Activated effector memory CD4-positive, alpha-beta T cell treated with Interleukin-2 at 50 U/mL for 16 hours (primary cell): ENCODE data around the gene PRSS22.

Experiments
- DNase-seq: peaks from one replicate; pipeline ENCODE4 v3.0.0-alpha.2; 2020

Gene PRSS22

GRCh38 chr16:2857451-2858244 lies at the start of gene PRSS22:
PRSS22 (minus strand) TSS chr16:2858170; CDS start chr16:2858104, 66 bp downstream.
- DNase-seq = no peak

- DNase-seq = peak; percentile 18
Observed at GRCh38 chr16:2907084-2907753, 49.2 kb upstream of the PRSS22 start.

- DNase-seq = no peak
Observed at GRCh38 chr16:2905988-2906387, 48.0 kb upstream of the PRSS22 start.

GRCh38 chr16:2905241-2905987 lies 47.4 kb upstream of the PRSS22 start:
- peak; percentile 77 for DNase-seq

GRCh38 chr16:2904922-2905240 lies 46.9 kb upstream of the PRSS22 start:
- peak; percentile 15 for DNase-seq

- peak; percentile 67 for DNase-seq
Observed at GRCh38 chr16:2904100-2904921, 46.3 kb upstream of the PRSS22 start.

- DNase-seq = no peak
Observed at GRCh38 chr16:2902337-2903130, 44.6 kb upstream of the PRSS22 start.

- no peak for DNase-seq
Observed at GRCh38 chr16:2900526-2901075, 42.6 kb upstream of the PRSS22 start.

GRCh38 chr16:2899564-2900072 lies 41.6 kb upstream of the PRSS22 start:
- DNase-seq = no peak

- DNase-seq = no peak
Observed at GRCh38 chr16:2898831-2899563, 41.0 kb upstream of the PRSS22 start.

GRCh38 chr16:2897110-2897509 lies 39.1 kb upstream of the PRSS22 start:
- no peak for DNase-seq

GRCh38 chr16:2896480-2897010 lies 38.6 kb upstream of the PRSS22 start:
- DNase-seq = no peak

GRCh38 chr16:2895813-2896212 lies 37.8 kb upstream of the PRSS22 start:
- no peak for DNase-seq

GRCh38 chr16:2894231-2894630 lies 36.3 kb upstream of the PRSS22 start:
- DNase-seq = no peak

GRCh38 chr16:2884041-2884451 lies 26.1 kb upstream of the PRSS22 start:
- DNase-seq = no peak

GRCh38 chr16:2883458-2883908 lies 25.5 kb upstream of the PRSS22 start:
- DNase-seq = no peak

GRCh38 chr16:2882650-2883457 lies 24.9 kb upstream of the PRSS22 start, which contains the start of gene FLYWCH2:
FLYWCH2 (plus strand) TSS chr16:2883215; CDS start chr16:2896450, 13,235 bp downstream.
- peak; percentile 100 for DNase-seq

GRCh38 chr16:2881783-2882649 lies 24.0 kb upstream of the PRSS22 start:
- no peak for DNase-seq
